H1 (cell line): ENCODE data around the gene TOMM6. TPM values are rescaled to one million over a fixed set of nuclear protein-coding genes. Genes with fewer than 3 reads are reported as not detected.

Experiments
- CTCF ChIA-PET: fragments of 300-600 bp; sonication (Branson Sonifier 250); formaldehyde crosslinking; loops from one replicate; lab custom pipeline; 2021; ENCODE audit not compliant: partially characterized antibody; lab: Charles Lee
- POLR2A ChIA-PET: fragments of 300-600 bp; sonication (Branson Sonifier 250); formaldehyde crosslinking; loops from one replicate; lab custom pipeline; 2021; ENCODE audit warnings: inconsistent platforms; ENCODE audit not compliant: partially characterized antibody; lab: Charles Lee
- DNase-seq, 2 experiments: peaks; one replicate each; pipeline versions ENCODE4 v3.0.0 to v3.0.0-alpha.2; 2010 to 2022; ENCODE audit warnings: low spot score in 2 of 2, low read depth in 1 of 2, mixed read lengths in 1 of 2
- FAIRE-seq: peaks from 2 replicates; lab custom pipeline; 2011; peaks lifted over from hg19 to GRCh38; lab: Jason Lieb, UNC
- H2AFZ ChIP-seq: 2 replicates; pipeline ENCODE4 v1.8.1; 2012; ENCODE audit warnings: low read length, inconsistent platforms
- H2AK5ac ChIP-seq: 2 replicates; pipeline ENCODE4 v1.6.1; 2013; ENCODE audit warnings: low read depth, low read length
- H2BK120ac ChIP-seq: replicated peaks from 2 replicates; pipeline ENCODE3; 2013; ENCODE audit warnings: low read depth, low read length, inconsistent platforms
- H2BK12ac ChIP-seq: 2 replicates; pipeline ENCODE4 v1.6.1; 2013; ENCODE audit warnings: low read depth, low read length
- H2BK15ac ChIP-seq: 2 replicates; pipeline ENCODE4 v1.6.1; 2013; ENCODE audit warnings: low read length
- H2BK20ac ChIP-seq: 2 replicates; pipeline ENCODE4 v1.6.1; 2013; ENCODE audit warnings: low read length
- H2BK5ac ChIP-seq: 2 replicates; pipeline ENCODE4 v1.6.1; 2013; ENCODE audit warnings: low read depth, low read length
- H3K14ac ChIP-seq: 2 replicates; pipeline ENCODE4 v1.6.1; 2013; ENCODE audit warnings: inconsistent platforms; ENCODE audit not compliant: insufficient read length
- H3K18ac ChIP-seq: 2 replicates; pipeline ENCODE4 v1.6.1; 2013; ENCODE audit warnings: low read length; ENCODE audit errors: extremely low read depth
- H3K23ac ChIP-seq: 2 replicates; pipeline ENCODE4 v1.6.1; 2013; ENCODE audit warnings: inconsistent platforms; ENCODE audit not compliant: insufficient read length
- H3K23me2 ChIP-seq: 2 replicates; pipeline ENCODE4 v1.6.1; 2013; ENCODE audit warnings: low read depth, low read length
- H3K27ac ChIP-seq: 2 replicates; pipeline ENCODE4 v1.6.1; 2011; ENCODE audit warnings: low read depth, low read length, inconsistent platforms
- H3K27me3 ChIP-seq, 4 experiments: replicated peaks in 1 of 4; 1 replicate in 1 of 4; 2 replicates in 3 of 4; pipeline versions ENCODE4 v1.6.1 to v1.8.1; 2011 to 2013; ENCODE audit warnings: low read length in 3 of 4, mild to moderate bottlenecking in 3 of 4, inconsistent platforms in 2 of 4, mixed read lengths in 2 of 4, moderate library complexity in 1 of 4; ENCODE audit not compliant: control insufficient read depth in 3 of 4, insufficient read depth in 3 of 4; ENCODE audit errors: extremely low read depth in 1 of 4
- H3K36me3 ChIP-seq, 4 experiments: 2 replicates each; pipeline versions ENCODE4 v1.6.1 to v1.8.1; 2011 to 2013; ENCODE audit warnings: mild to moderate bottlenecking in 4 of 4, low read length in 3 of 4, moderate library complexity in 2 of 4, control low read depth in 1 of 4, inconsistent platforms in 1 of 4; ENCODE audit not compliant: insufficient read depth in 4 of 4, control insufficient read depth in 2 of 4
- H3K4ac ChIP-seq: replicated peaks from 2 replicates; pipeline ENCODE3; 2013; ENCODE audit warnings: low read length, low read depth, mixed read lengths, inconsistent platforms; ENCODE audit not compliant: insufficient read length
- H3K4me1 ChIP-seq, 4 experiments: replicated peaks in 1 of 4; 1 replicate in 1 of 4; 2 replicates in 3 of 4; pipeline versions ENCODE4 v1.6.1 to v1.8.1; 2011 to 2013; ENCODE audit warnings: low read length in 3 of 4, inconsistent platforms in 2 of 4, mixed read lengths in 1 of 4; ENCODE audit not compliant: insufficient read depth in 4 of 4, control insufficient read depth in 3 of 4
- H3K4me2 ChIP-seq, 2 experiments: 2 replicates each; pipeline versions ENCODE4 v1.6.1 to v1.8.1; 2011 to 2013; ENCODE audit warnings: low read depth in 2 of 2, low read length in 2 of 2, control low read depth in 1 of 2, inconsistent platforms in 1 of 2, mild to moderate bottlenecking in 1 of 2; ENCODE audit not compliant: insufficient read depth in 1 of 2
- H3K4me3 ChIP-seq, 4 experiments: fragments of 200-600, 300-600 bp in 1 of 4; sonication (generic), shearing (Covaris generic), sonication (Bioruptor Twin) in 1 of 4; 2 replicates each; pipeline versions ENCODE4 v1.5.1 to v1.8.1; 2011 to 2016; ENCODE audit warnings: low read length in 4 of 4, low read depth in 3 of 4, control low read depth in 2 of 4, inconsistent platforms in 2 of 4, mild to moderate bottlenecking in 2 of 4, mixed read lengths in 1 of 4, moderate library complexity in 1 of 4; ENCODE audit not compliant: insufficient read depth in 2 of 4; ENCODE audit errors: extremely low read depth in 1 of 4
- H3K56ac ChIP-seq: replicated peaks from 2 replicates; pipeline ENCODE3; 2013; ENCODE audit warnings: low read depth, mild to moderate bottlenecking, mixed read lengths, low read length, inconsistent platforms; ENCODE audit not compliant: insufficient read length
- H3K79me1 ChIP-seq: 2 replicates; pipeline ENCODE4 v1.6.1; 2013; ENCODE audit warnings: low read depth, low read length, control low read depth
- H3K79me2 ChIP-seq, 2 experiments: 2 replicates each; pipeline versions ENCODE4 v1.6.1 to v1.8.1; 2012 to 2013; ENCODE audit warnings: low read length in 2 of 2, mild to moderate bottlenecking in 2 of 2, inconsistent platforms in 1 of 2; ENCODE audit not compliant: insufficient read depth in 2 of 2, control insufficient read depth in 1 of 2
- H3K9ac ChIP-seq, 4 experiments: replicated peaks in 1 of 4; 1 replicate in 1 of 4; 2 replicates in 3 of 4; pipeline versions ENCODE4 v1.6.1 to v1.8.1; 2011 to 2013; ENCODE audit warnings: low read depth in 3 of 4, low read length in 3 of 4, control low read depth in 2 of 4, mild to moderate bottlenecking in 2 of 4, moderate library complexity in 2 of 4, inconsistent platforms in 1 of 4; ENCODE audit errors: extremely low read depth in 1 of 4
- H3K9me3 ChIP-seq, 2 experiments: 2 replicates each; pipeline versions ENCODE4 v1.6.1 to v1.8.1; 2012 to 2013; ENCODE audit warnings: mild to moderate bottlenecking in 2 of 2, moderate library complexity in 2 of 2, control low read depth in 1 of 2, inconsistent platforms in 1 of 2, low read depth in 1 of 2, low read length in 1 of 2, mixed read lengths in 1 of 2; ENCODE audit not compliant: insufficient read depth in 2 of 2
- H4K20me1 ChIP-seq, 2 experiments: replicated peaks in 1 of 2; 2 replicates each; pipeline versions ENCODE3 to v1.8.1; 2011 to 2013; ENCODE audit warnings: inconsistent platforms in 2 of 2, low read length in 2 of 2, mild to moderate bottlenecking in 1 of 2; ENCODE audit not compliant: insufficient read depth in 2 of 2, control insufficient read depth in 1 of 2
- H4K5ac ChIP-seq: 2 replicates; pipeline ENCODE4 v1.6.1; 2013; ENCODE audit warnings: low read length, low read depth, mixed read lengths, inconsistent platforms; ENCODE audit not compliant: insufficient read length
- H4K8ac ChIP-seq: 2 replicates; pipeline ENCODE4 v1.8.0; 2013; ENCODE audit warnings: mild to moderate bottlenecking, moderate library complexity, low read length, inconsistent platforms; ENCODE audit not compliant: insufficient read depth; ENCODE audit errors: extremely low read depth
- H4K91ac ChIP-seq: replicated peaks from 2 replicates; pipeline ENCODE3; 2013; ENCODE audit warnings: low read length, mixed read lengths, inconsistent platforms; ENCODE audit not compliant: insufficient read length
- CHD1 ChIP-seq: IDR thresholded peaks from 2 replicates; pipeline ENCODE4 v1.6.1; 2012; ENCODE audit warnings: low read depth, low read length, improper control_type of control experiment
- CTBP2 ChIP-seq: IDR thresholded peaks from 2 replicates; pipeline ENCODE4 v1.7.0; 2011; ENCODE audit warnings: borderline replicate concordance, mild to moderate bottlenecking, moderate library complexity, mixed read lengths, low read length; ENCODE audit not compliant: insufficient read depth, insufficient read length
- FOSL1 ChIP-seq: IDR thresholded peaks from 2 replicates; pipeline ENCODE4 v1.6.1; 2011; ENCODE audit warnings: mild to moderate bottlenecking, low read depth, low read length, moderate library complexity; ENCODE audit not compliant: insufficient read depth
- KDM5A ChIP-seq: fragments of 200-600 bp; IDR thresholded peaks from 2 replicates; pipeline ENCODE4 v1.7.1; 2012; ENCODE audit warnings: mild to moderate bottlenecking, low read length, inconsistent platforms, mixed read lengths
- MAFK ChIP-seq: IDR thresholded peaks from 2 replicates; pipeline ENCODE4 v1.6.1; 2012; ENCODE audit warnings: low read depth, mild to moderate bottlenecking, improper control_type of control experiment, low read length
- POLR2AphosphoS5 ChIP-seq: IDR thresholded peaks from 2 replicates; pipeline ENCODE4 v1.6.1; 2011; ENCODE audit warnings: low read depth, low read length
- POU5F1 ChIP-seq: IDR thresholded peaks from 2 replicates; pipeline ENCODE4 v1.6.1; 2011; ENCODE audit warnings: low read depth, mild to moderate bottlenecking, low read length, moderate library complexity
- RNF2 ChIP-seq: fragments of 200-900, 300-1000 bp; sonication (generic); IDR thresholded peaks from 2 replicates; pipeline ENCODE4 v1.7.1; 2016; ENCODE audit warnings: borderline replicate concordance, low read depth, mild to moderate bottlenecking, antibody characterized with exemption, low read length; ENCODE audit not compliant: poor library complexity, severe bottlenecking; ENCODE audit errors: missing control alignments
- SIRT6 ChIP-seq: IDR thresholded peaks from one replicate; pipeline ENCODE4 v1.7.1; 2012; ENCODE audit warnings: low read length, inconsistent platforms
- SRF ChIP-seq: IDR thresholded peaks from 2 replicates; pipeline ENCODE4 v1.6.1; 2011; ENCODE audit warnings: mild to moderate bottlenecking, low read depth, low read length, moderate library complexity
- SUZ12 ChIP-seq: fragments of 200-600 bp; sonication (generic); IDR thresholded peaks from 2 replicates; pipeline ENCODE4 v1.6.1; 2012; ENCODE audit warnings: mild to moderate bottlenecking, inconsistent platforms, low read length, moderate library complexity, mixed read lengths
- TAF7 ChIP-seq: optimal IDR thresholded peaks from 2 replicates; pipeline ENCODE3; 2011; ENCODE audit warnings: low read depth, mild to moderate bottlenecking, inconsistent platforms, low read length, moderate library complexity, borderline replicate concordance
- TBP ChIP-seq: IDR thresholded peaks from 2 replicates; pipeline ENCODE4 v1.6.1; 2011; ENCODE audit warnings: low read depth, low read length, improper control_type of control experiment
- TEAD4 ChIP-seq: IDR thresholded peaks from 2 replicates; pipeline ENCODE4 v1.6.1; 2012; ENCODE audit warnings: low read depth, low read length, inconsistent platforms, mixed read lengths
- WGBS, 2 experiments: shearing (Covaris generic) in 1 of 2; methylation state at CpG; one replicate each; pipeline versions ENCODE4 v1.1.6 to v1.1.7; 2013 to 2015; ENCODE audit warnings: low lambda C conversion rate in 2 of 2, mixed read lengths in 2 of 2, inconsistent platforms in 1 of 2, low coverage in 1 of 2, missing lambda C conversion rate in 1 of 2; ENCODE audit not compliant: insufficient replicate concordance in 2 of 2, insufficient coverage in 1 of 2, insufficient read length in 1 of 2; ENCODE audit errors: extremely low coverage in 1 of 2, missing lambda C conversion rate in 1 of 2; 5-methylcytosine and 5-hydroxymethylcytosine counted together
- polyA plus RNA-seq, 7 experiments: library from polyadenylated mRNA; depleted of rRNA in 3 of 7; stranded (reverse) in 5 of 7; unstranded in 2 of 7; fragments of >200 nt in 5 of 7; fragments of 200-250 nt in 2 of 7; gene quantifications; 1 replicate in 5 of 7; 2 replicates in 1 of 7; 4 replicates in 1 of 7; pipeline versions ENCODE4 v1.2.1 to v1.2.3, GENCODE V29; 2011 to 2013; ENCODE audit warnings: missing spikeins in 2 of 7, mixed read lengths in 2 of 7
- total RNA-seq: library from RNA; stranded (reverse); fragmentation: NEBNext Ultra II Directional; extraction: Animal tissue kit (Norgen Biotek cat#: 25700); gene quantifications from 2 replicates; pipeline ENCODE4 v1.2.1, GENCODE V29; 2021
- TF ChIP-seq, protein P1 (sequence below): IDR thresholded peaks from 2 replicates; pipeline ENCODE4 v1.6.1; 2012; ENCODE audit warnings: inconsistent platforms

The TOMM6 gene
- total and polyA plus RNA-seq, 2 of the 8 experiments (the other 6 are each of a cell fraction or from before 2014, with no cell fraction given), result 228 to 560 TPM

GRCh38 chr6:41799559-41799911 lies 12.0 kb downstream of the TOMM6 start:
- no peak overlapping the region for H2AFZ ChIP-seq
- H4K91ac ChIP-seq, result no peak overlapping the region
- no peaks in the 10 kb centered on the region for H3K4me1 ChIP-seq
- H3K79me1 ChIP-seq, result no peaks in the 10 kb centered on the region
- peaks cover 0 to 20% (median 10%) of the 10 kb centered on the region in 4 experiments; a peak in 4 of 8 replicates for H3K36me3 ChIP-seq
- ChIA-PET POLR2A (interaction anchor here (1.0 kb wide), 1 partner anchor 95 kb away, joined by 3 read pairs; no protein-coding TSS in a partner anchor), CTCF (interaction anchor here (0.6 to 3.4 kb wide), 9 partner anchors 12 to 1093 kb away, joined by 3 to 36 read pairs (median 3); partner anchors contain the start of genes BYSL, MED20, PRICKLE4 and TOMM6)
- no peak overlapping the region for H3K27ac ChIP-seq
- H2BK5ac ChIP-seq, result no peak overlapping the region
- FAIRE-seq (no peak), DNase-seq (no peak)
- H2BK20ac ChIP-seq, result no peak overlapping the region
- H4K8ac ChIP-seq, result no peak overlapping the region
- H2BK12ac ChIP-seq, result no peak overlapping the region
- no peaks in the 10 kb centered on the region for H3K27me3 ChIP-seq
- no peaks in the 10 kb centered on the region for H3K9me3 ChIP-seq
- no peak overlapping the region for H3K56ac ChIP-seq
- H3K23me2 ChIP-seq, result no peaks in the 10 kb centered on the region
- no peak overlapping the region for H2BK120ac ChIP-seq
- no peak overlapping the region for H2AK5ac ChIP-seq
- no peak overlapping the region for H3K23ac ChIP-seq
- no peaks in the 10 kb centered on the region for H3K79me2 ChIP-seq
- no peak overlapping the region for H3K4ac ChIP-seq
- no peak overlapping the region for H3K4me2 ChIP-seq
- H3K4me3 ChIP-seq, result no peak overlapping the region
- H4K20me1 ChIP-seq, result peaks cover 2% of the 10 kb centered on the region in 2 experiments
- H2BK15ac ChIP-seq, result no peak overlapping the region
- H3K14ac ChIP-seq, result no peak overlapping the region
- no peak overlapping the region for H4K5ac ChIP-seq
- 87% methylated on average over 2 of the region's 2 CpGs; no CpG with 5 or more reads in 1 of the 2 experiments for WGBS, 2 experiments
- no peak overlapping the region for H3K18ac ChIP-seq
- no peak overlapping the region for H3K9ac ChIP-seq
- TF ChIP-seq CHD1, result no peak
- no peak for TF ChIP-seq SRF
- no peak for TF ChIP-seq RNF2
- no peak for TF ChIP-seq SIRT6
- TF ChIP-seq TAF7, result no peak
- no peak for TF ChIP-seq MAFK
- no peak for TF ChIP-seq TEAD4
- TF ChIP-seq POU5F1, result no peak
- no peak for TF ChIP-seq POLR2AphosphoS5
- TF ChIP-seq SUZ12, result no peak
- no peak for TF ChIP-seq KDM5A
- TF ChIP-seq CTBP2, result no peak
- TF ChIP-seq FOSL1, result no peak
- no peak for TF ChIP-seq TBP
- TF ChIP-seq, protein P1, sequence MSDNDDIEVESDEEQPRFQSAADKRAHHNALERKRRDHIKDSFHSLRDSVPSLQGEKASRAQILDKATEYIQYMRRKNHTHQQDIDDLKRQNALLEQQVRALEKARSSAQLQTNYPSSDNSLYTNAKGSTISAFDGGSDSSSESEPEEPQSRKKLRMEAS, result no peak
